ENCODE measurements around the gene NABP1. TPM values are rescaled to one million over a fixed set of nuclear protein-coding genes. Genes with fewer than 3 reads are reported as not detected.

The NABP1 gene
- total RNA-seq, 1 donor from 2014 or later, result 33.0 TPM

DNA sequence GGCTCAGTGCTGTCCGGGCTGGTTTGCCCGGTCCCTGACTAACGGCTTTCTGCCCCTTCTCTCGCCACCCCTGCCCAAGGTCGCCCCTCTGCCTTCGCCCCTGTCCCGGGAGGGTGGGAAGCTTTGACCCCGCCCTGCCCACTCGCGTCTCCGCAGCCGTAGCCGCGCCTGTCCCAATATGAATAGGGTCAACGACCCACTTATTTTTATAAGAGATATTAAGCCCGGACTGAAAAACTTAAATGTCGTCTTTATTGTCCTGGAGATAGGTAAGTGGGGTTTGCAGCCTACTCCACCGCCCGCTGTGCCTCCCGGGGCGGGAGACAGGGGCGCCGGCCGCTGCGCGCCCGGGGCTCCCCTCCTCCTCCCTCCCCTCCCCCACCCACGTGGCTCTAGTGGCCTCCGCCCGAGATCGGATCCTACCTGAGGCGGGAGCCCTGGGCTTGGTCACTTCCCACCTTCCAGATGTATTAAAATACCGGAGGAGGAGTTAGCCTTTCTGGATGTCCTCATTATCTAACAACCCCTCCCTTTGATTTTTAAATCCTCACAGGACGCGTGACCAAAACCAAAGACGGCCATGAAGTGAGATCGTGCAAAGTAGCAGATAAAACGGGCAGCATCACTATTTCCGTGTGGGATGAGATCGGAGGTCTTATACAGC, 633 bp downstream of the NABP1 start:
- no peak for DNase-seq (ENCODE audit: extremely low read depth, low read depth, low spot score)

DNA sequence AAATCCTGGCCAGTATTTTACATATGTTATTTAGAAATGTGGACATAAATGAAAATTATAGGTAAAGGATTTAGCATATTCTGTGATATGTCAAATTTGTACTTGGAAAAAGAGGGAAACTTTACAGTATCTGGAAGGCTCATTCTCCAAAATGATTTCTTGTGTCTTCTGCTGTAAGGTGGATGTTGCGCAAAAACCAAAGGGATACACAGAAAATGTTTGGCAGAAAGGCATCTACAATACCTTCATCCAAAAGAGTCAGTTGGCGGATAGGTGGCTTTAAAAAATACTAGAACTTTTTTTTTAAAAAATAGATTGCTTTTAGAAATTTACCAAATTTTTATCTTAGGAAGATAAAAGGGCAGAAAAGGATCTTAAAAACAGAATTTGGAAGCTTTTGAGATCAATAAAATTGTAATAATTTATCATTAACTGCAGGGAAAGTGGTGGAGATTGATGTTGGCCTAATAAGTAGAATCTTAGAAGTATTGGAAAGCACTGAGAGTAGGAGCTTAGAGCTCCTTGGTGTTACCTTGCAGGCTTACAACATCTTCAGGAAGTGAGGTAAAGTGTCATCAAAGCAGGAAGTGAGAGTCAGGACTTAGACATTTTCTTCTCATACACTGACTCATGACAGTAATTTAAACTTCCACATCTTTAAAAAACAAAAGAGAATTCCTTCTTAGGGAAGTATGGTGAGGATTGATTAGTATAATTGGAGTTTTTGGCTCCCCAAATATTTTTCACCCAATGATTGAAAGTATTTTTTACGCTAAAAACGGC, 2.1 kb downstream of the NABP1 start:
- DNase-seq (ENCODE audit: extremely low read depth, low read depth, low spot score), result peak; percentile 72

- no peak for DNase-seq (ENCODE audit: extremely low read depth, low read depth, low spot score)
Observed at GRCh38 chr2:191680639-191681038, 2.7 kb downstream of the NABP1 start.

GRCh38 chr2:191682126-191682525, 4.2 kb downstream of the NABP1 start:
- DNase-seq (ENCODE audit: extremely low read depth, low read depth, low spot score), result no peak

DNA sequence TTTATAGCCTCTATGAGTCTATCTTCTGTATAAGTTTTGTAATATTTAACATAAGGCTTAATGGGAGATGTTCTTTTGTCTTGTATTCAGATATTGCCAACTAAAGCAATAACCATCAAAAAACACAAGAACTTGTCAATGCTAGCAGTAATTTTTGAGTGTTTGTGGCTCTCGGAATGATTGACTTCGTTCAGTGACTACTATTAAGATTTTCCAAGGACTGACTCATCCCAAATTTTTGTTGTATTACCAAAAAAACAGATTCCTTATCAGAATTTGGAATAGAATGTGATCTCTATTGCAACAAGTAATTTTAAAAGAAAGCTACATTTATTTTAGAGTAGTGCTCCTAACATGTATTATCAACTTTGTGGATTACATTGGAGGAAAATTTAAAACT, 8.1 kb downstream of the NABP1 start:
- DNase-seq (ENCODE audit: extremely low read depth, low read depth, low spot score), result no peak

- no peak for DNase-seq (ENCODE audit: extremely low read depth, low read depth, low spot score)
Observed at GRCh38 chr2:191686729-191687128, 8.8 kb downstream of the NABP1 start.

GRCh38 chr2:191687867-191688266, 9.9 kb downstream of the NABP1 start:
- DNase-seq (ENCODE audit: extremely low read depth, low read depth, low spot score), result no peak

DNA sequence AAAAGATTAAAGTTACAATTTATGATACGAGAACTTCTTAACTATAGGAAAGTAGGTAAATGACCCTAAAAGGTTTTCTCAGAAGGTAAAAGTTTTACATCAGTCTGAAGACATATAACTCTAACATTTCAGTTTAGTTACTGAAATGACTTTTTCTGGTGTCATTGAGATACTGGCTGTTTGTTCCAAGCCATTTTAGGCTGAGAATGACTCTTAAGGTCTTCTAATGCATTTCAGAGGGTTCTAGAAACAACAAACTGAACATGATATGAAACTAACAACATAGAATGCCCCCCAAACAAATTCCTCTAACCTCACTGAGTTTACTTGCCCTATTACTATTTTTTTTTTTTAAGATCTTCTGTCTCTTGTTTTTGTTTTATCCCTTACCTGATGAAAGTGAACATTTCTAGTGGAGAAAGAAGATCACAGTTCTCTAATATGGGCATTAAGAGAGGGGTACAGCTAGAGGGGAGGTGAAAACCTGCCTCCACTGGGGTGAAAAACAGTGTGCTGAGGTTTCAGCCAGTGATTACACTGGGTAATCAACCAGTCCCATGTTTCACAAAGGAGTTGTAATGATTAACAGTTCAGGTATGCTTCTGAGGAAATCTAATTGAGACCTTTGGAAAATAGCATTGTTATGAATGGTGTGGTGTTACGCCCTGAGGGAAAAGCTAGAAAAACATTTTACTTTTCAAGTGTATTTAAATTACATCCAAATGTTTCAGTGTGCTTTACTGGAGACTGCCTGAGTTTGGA, 11.2 kb downstream of the NABP1 start:
- DNase-seq (ENCODE audit: extremely low read depth, low read depth, low spot score), result no peak

DNA sequence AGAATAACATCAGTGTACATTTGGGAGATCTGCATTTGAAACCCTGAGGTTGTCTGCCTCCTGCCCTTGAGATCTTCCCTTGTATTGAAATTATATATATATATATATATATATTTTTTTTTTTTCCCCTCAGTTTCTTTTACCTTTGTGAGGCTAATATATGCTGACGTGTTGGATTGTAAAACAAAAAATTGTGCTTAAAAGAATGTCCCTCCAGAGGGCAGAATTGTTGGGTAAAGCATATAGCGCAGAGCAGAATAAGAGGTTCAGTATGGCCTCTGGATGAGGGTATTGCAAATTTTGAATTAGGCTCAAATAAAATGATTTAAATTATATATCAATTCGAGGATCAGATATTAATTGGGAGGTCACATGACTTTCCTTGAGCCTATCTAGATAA, 12.4 kb downstream of the NABP1 start:
- no peak for DNase-seq (ENCODE audit: extremely low read depth, low read depth, low spot score)

- peak; percentile 80 for DNase-seq (ENCODE audit: extremely low read depth, low read depth, low spot score)
Observed at GRCh38 chr2:191691016-191691735, 13.2 kb downstream of the NABP1 start.

DNA sequence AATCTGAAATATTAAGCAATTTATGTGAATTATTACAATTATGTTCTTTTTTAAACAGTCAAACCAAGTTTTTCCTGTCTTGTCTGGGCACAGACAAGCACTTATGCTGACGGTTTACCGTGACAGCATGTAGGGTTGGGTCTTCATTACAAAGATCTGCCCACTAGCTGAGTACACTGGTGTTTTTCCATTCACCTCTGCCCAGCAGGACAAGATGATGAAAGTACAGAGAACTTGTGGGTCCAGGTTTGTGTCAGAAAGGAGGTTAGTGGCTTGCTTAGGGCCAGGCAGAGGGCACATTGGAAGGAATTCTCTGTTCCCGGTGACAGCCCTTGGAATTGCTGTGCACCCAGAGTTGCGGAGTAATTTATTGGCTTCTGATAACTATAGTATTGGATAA, 14.0 kb downstream of the NABP1 start:
- no peak for DNase-seq (ENCODE audit: extremely low read depth, low read depth, low spot score)

DNA sequence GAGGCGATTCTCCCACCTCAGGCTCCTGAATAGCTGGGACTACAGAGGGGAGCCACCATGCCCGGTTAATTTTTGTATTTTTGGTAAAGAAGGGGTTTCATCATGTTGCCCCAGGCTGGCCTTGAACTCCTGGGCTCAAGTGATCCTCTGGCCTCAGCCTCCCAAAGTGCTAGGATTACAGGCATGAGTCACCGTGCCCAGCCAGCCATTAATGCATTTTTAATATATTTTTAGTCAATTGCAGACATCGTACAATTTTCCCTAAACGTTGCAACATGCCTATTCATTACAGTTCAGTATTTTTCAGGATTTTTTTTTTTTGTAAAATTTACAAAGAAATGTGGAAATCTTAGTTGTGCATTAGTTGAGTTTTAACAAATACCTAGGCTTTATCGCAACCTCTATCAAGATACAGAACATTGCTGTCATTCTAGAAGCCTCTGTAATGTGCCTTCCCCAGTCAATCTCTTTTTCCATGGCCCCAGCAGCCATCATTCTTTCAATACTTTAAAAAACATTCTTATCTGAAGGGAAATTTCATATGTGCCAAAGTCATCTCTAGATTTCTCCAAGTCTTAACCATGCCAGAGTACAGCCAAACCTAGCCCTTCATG, 14.7 kb downstream of the NABP1 start:
- DNase-seq (ENCODE audit: extremely low read depth, low read depth, low spot score), result no peak

DNA sequence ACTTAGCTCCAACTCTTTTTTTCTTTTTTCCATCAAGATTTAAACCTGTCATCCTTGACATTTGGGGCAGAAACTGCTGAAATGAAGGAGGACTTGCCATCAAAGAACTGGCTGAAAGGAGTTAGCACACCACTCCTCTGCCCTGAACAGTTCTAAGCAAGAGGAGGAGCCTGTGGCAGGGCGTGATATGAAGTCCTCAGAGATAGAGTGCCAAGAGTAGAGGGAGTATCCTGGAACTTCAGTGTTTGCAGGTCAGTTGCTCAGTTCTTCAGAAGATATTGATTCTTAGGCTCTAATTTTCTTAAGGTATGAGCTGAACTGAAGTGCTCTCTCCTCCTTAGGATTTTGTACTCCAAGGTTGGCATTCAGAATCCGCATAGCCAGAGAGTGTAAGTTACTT, 15.2 kb downstream of the NABP1 start:
- no peak for DNase-seq (ENCODE audit: extremely low read depth, low read depth, low spot score)

GRCh38 chr2:191693778-191694177, 15.8 kb downstream of the NABP1 start:
- no peak for DNase-seq (ENCODE audit: extremely low read depth, low read depth, low spot score)

- no peak for DNase-seq (ENCODE audit: extremely low read depth, low read depth, low spot score)
Observed at GRCh38 chr2:191696001-191696400, 18.1 kb downstream of the NABP1 start.

GRCh38 chr2:191696966-191697365, 19.0 kb downstream of the NABP1 start:
- DNase-seq (ENCODE audit: extremely low read depth, low read depth, low spot score), result no peak

DNA sequence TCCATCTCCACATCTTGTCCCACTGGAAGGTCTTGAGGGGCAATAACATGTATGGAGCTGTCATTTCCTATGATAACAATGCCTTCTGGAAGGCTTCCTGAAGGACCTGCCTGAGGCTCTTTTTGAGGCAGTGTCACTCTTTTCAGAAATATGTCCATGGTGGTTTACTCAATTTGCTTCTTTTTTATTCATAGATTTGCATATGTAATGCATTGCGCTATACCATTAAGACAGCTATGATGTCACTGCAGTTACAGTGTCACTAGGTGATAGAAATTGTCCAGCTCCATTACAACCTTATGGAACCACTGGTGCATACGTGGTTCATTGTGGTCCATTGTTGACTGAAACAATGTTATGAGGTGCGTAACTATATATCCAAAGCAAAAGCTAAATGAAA, 19.9 kb downstream of the NABP1 start:
- no peak for DNase-seq (ENCODE audit: extremely low read depth, low read depth, low spot score)

DNA sequence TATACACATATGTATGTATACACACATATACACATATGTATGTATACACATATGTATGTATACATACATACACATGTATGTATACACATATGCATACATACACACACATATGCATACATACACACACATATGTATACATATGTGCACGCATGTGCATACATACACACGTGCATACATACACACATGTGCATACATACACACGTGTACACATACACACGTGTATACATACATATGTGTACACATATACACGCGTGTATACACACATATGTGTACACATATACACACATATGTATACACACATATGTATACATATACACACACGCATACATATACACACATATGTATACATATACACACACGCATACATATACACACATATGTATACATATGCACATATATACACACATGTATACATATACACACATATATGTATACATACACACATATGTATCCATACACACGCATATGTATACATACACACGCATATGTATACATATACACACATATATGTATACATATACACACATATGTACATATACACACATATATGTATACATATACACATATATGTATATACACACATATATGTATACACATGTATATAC, 21.5 kb downstream of the NABP1 start:
- DNase-seq (ENCODE audit: extremely low read depth, low read depth, low spot score), result no peak

- DNase-seq (ENCODE audit: extremely low read depth, low read depth, low spot score), result no peak
Observed at GRCh38 chr2:191701029-191701428, 23.1 kb downstream of the NABP1 start.

GRCh38 chr2:191701696-191702095, 23.8 kb downstream of the NABP1 start:
- no peak for DNase-seq (ENCODE audit: extremely low read depth, low read depth, low spot score)
